Stomach (tissue), 4 donors: ENCODE measurements around the gene RPS6KB2.

ENCODE experiments used
- POLR2A ChIP-seq, 4 donors: fragments of 450-650 bp; IDR thresholded peaks; one replicate each; pipeline ENCODE4 v1.6.1; 2016; ENCODE audit warnings: antibody characterized with exemption in 4 of 4, control low read depth in 2 of 4, mild to moderate bottlenecking in 1 of 4, moderate library complexity in 1 of 4
- POLR2AphosphoS5 ChIP-seq, 3 donors: sonication (generic); formaldehyde crosslinking; IDR thresholded peaks; one replicate each; pipeline ENCODE4 v1.6.1; 2016; ENCODE audit warnings: antibody characterized with exemption in 3 of 3

DNA sequence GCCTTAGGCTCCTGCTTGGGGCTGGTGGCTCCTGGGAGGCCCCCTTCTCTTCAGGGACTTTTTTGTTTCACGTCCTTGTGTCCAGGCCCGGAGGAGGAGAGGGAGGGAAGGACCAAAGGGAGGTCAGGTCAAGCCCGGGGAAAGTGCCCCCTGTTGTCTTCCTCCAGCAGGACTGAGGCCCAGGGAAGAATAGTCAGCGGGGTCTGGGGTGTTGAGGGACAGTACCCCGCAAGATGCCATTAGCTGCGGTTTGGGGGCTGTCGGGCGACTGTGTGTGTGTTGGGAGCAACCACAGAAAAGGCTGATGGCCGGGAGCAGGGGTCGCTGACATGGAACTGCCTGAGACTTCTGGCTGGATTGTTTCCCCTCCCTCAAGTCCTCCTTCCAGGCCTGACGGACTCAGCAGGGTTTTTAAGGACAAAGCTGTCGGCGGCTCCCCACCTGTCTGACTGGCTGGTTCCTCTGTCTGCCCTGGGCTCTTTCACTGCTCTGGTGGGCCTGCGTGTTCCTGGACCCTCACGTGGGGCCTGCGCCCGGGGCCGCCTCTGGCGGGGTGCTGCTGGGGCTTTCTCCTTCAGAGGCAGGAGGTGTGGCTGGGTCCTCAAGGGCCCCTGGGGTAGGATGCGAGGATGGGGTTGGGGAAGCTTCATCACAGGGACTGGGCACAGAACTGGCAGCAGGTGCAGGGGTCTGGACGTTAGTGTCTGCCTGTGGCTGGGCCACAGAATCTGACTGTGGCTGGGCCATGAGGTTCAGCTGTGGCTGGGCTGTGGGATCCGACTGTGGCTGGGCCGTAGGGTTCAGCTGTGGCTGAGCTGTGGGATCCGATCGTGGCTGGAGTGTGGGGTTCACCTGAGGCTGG, 22.7 kb downstream of the RPS6KB2 start:
- TF ChIP-seq POLR2A (IDR thresholded peaks at IDR 0.05), result no peak
- TF ChIP-seq POLR2AphosphoS5 (IDR thresholded peaks at IDR 0.05), result no peak
